DMS114 treated with DMSO at 0.1 percent for 48 hours (cell line): ENCODE measurements around the gene LRP4.

Experiments used
- DNase-seq: peaks from one replicate; lab custom pipeline; 2025; ENCODE audit not compliant: unreplicated experiment; lab: John Stamatoyannopoulos, UW

Gene LRP4

DNA sequence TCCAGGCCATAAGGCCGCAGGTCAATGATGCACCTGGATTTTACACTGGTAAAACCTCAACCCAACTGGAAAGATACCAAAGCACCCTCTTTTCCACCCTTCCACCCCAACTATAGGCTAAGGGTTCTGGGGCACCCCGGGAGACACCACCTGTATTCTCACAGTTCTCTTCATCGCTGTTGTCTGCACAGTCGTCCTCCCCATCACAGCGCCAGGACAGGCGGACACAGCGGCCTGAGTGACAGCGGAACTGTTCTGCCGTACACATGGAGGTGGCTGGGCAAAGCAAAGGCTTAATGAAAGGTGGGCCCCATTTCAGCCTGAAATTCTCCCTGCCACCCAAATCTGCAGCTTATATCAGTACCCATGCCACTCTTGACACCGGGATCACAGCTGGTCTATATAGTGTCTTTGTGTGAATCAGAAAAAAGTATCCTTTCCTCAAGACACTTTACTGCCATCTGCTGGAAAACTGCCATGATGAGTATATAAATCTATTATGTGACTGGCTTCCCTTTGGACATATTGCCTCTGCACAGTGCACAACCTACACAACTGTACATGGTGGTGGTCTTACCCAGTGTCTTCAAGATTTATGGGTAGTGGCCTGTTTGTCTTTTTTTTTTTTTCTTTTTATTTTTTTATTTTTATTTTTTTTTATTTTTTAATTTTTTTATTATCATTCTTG is 21.5 kb downstream of the LRP4 start:
- DNase-seq = peak; percentile 7

DNA sequence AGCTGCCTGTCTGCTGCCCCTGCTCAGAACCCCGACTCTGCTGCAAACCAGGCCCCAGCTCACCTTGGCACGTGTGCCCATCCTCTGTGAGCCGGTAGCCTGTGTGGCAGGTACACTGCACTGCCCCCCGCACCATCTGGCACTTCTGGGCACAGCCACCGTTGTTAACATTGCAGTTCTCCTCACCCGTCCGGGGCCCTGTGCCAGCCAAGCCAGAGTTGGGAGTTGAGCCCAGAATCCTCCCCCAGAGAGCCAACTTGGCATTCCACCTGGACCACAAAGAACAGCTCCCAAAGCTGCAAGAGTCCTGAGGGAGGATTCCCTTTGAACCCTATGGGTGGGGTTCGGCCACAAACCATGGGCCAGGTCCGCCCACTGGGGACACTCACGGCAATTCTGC is 22.5 kb downstream of the LRP4 start:
- DNase-seq = no peak

- DNase-seq = no peak
Observed at GRCh38 chr11:46894961-46895360, 23.4 kb downstream of the LRP4 start.

GRCh38 chr11:46894506-46894905 is 23.8 kb downstream of the LRP4 start:
- no peak for DNase-seq

DNA sequence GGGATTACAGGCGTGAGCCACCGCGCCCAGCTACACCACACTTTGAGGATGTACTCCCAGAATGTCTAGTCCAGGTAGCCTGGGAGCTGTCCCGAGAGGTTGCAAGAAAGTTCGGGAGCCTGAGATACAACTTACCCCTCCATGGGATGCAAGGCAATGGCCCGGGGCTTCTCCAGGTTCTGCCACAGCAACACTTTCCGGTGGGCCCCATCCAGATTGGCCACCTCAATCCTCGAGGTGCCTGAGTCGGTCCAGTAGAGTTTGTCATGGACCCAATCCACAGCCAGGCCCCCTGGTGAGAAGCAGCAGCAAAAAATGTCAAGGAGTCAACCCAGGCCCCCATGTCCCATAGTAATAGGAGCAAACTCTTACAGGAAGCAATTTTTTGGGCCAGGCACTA is 25.5 kb downstream of the LRP4 start:
- no peak for DNase-seq

DNA sequence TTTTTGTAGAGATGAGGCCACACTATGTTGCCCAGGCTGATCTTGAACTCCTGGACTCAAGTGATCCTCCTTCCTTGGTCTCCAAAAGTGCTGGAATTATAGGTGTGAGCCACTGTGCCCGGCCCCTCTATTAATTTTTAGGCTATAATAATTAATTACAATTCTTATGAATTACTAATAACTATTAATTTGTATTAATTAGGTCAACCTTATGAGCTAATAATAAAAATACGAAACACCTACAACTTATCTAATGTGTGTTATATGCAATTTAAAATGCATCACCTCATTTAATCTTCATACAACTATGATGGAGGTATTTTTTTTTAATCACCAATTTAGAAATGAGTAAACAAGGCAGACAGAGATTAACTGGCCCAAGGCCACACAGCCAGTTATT is 26.2 kb downstream of the LRP4 start:
- no peak for DNase-seq

GRCh38 chr11:46890665-46891064 is 27.7 kb downstream of the LRP4 start:
- DNase-seq = no peak

- DNase-seq = peak; percentile 72
Observed at GRCh38 chr11:46889689-46890475, 28.5 kb downstream of the LRP4 start.

GRCh38 chr11:46889251-46889650 is 29.1 kb downstream of the LRP4 start:
- no peak for DNase-seq

DNA sequence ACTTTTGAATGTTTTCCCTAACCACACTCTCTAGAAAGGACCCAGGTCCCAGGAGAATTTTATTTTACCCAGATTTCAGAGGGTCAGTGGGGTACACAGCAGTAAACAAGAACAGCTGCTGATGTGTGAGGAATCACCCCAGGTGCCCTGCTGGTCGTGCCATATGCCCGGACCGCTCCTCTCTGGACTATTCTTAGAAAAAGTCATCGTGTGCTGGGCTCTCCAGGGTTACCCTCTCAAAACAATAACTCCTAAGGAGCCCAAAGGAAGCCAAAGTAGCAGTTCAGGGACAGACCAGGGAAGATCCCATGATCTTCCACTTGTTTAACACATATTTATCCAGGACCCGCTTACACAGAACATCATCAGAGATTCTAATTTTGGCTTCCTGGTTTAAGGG is 29.7 kb downstream of the LRP4 start:
- DNase-seq = no peak

DNA sequence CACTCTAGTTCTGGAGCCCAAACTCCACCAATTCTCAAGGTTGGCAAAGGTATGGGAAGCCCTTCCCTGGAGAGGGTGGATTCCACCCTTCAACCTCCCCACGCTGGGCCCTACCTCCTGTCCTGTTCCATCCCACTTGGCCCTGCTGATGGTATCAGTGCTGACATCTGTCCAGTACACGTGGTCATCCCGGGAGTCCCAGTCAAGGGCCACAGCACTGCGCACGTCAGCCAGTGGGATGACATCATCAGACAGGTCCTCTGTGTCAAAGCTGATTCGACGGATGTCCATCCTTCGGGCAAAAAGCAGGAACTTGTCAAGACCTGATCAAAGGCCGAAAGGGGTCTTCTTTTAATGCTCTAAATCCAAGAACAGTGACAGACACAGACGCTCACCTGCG is 32.1 kb downstream of the LRP4 start:
- DNase-seq = no peak

- no peak for DNase-seq
Observed at GRCh38 chr11:46879056-46879585, 39.2 kb downstream of the LRP4 start.

GRCh38 chr11:46877580-46877979 is 40.8 kb downstream of the LRP4 start:
- DNase-seq = no peak

DNA sequence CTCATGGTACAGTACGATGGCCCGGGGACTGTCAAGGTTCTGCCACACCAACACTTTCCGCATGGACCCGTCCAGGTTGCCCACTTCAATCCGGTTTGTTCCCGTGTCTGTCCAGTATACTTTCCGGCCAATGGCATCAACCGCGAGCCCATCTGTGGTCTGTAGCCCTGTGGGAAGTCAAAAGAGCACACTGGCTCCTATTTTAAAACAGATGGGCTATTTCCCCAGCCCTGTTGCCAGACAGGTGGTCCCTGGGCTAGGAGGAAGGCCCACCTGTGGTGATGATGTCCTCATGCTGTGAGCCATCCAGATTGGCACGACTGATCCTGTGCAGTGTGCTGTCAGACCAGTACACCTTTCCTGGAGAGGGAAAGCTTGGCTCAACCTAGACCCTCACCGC is 41.9 kb downstream of the LRP4 start:
- DNase-seq = no peak

- DNase-seq = no peak
Observed at GRCh38 chr11:46874586-46874985, 43.8 kb downstream of the LRP4 start.

DNA sequence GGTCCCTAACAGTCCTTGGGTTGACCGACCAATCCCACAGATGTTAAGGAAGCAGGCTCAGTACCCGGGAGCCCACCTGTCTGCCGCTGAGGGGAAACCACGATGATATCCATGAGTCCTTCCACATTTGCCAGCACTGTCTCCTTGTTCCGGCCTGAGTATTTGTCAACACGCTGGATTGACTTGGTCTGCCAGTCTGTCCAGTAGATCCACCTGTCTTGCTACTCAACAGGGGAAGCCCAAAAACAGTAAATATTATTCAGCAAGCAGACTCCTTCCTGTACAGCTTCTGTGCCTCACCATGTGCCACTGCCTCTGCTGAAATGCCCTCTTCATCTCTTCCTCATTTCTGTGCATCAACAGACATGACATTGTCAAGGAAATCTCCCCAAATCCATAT is 49.4 kb downstream of the LRP4 start:
- no peak for DNase-seq

- no peak for DNase-seq
Observed at GRCh38 chr11:46865340-46865739, 53.0 kb downstream of the LRP4 start.

DNA sequence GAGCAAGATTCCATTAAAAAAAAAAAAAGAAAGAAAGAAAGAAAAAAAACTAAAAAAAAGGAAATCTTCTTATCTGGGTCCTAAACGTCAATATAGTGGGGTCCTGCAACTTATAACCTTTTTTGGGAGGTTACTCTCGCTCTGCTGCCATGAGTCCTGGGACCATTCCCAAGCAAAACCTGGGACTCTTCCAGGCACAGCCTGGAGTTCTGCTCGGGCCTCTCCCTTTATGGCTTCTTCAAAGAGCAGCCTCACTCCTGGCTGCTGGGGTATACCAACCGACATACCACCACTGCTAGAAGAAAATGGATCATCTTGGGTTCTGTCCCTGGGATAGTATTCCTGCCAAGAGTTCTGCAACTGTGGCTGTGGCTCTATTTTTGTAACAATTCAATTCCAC is 58.1 kb downstream of the LRP4 start:
- DNase-seq = no peak

DNA sequence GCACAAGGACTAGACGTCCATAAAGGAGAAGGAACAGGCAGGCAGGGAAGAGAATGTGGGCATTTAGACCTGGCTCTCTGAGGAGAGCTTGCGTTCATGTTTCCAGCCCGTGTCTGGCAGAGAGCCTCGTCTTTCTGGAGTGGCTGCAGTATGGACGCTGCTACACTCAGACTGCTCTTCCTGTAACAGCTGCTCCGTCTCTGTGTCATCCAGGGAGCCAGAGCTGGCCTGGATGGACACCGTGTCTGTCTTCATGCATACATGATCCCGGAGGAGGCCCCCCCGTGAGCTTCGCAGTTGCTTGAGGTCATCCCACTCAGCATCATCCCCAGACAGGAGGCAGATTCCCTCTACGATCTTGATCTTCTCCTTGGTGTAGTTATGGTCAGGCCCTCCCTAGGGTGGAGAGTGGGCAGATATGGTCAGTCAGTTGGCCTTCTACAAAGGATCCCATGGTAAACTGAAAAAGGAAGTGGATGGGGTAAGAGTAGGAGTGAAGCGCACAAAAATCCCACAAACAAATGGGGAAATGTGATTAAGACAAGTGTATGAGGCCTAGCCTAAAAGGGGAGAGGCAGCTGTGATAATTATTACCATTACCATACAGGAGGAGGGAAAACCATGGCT is 59.3 kb downstream of the LRP4 start:
- no peak for DNase-seq

GRCh38 chr11:46857666-46858065 is 60.7 kb downstream of the LRP4 start:
- no peak for DNase-seq

DNA sequence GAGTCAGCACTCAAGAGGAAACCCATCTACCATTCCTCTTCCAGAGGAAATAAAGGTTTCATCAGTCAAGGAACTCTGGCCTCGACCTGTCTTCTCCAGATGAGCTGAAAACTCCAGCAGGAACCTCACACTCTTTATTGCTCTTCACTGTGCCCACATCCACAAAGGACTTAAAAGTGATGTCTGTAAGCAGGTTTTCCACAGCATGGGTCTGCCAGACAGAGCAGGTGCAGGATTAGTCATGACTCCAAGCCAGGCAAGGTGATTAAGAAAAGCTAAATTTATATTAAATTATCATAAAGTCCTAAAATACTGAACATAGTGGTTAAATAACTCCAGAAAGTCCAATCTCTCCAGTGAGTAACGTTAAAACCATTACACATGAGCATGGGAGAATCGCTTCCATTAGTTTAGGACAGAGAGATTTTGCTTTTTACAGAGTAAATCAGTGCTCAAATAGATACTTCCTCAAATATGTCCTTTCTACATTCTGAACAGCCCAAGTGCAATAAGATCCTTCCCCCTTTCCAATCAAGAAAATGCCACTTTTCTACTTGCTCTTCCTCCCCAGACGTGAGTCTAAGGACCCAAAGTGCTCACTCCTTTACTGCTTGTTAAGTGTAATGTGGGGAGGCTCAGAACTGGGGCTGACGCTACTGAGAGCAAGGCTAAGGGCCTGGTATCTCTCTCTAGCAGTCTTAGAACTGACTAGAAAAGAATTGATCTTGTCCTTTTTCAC is 61.6 kb downstream of the LRP4 start:
- no peak for DNase-seq
